Measurements from ENCODE around the gene HEPN1. TPM values are rescaled to one million over a fixed set of nuclear protein-coding genes. Genes with fewer than 3 reads are reported as not detected.

The HEPN1 gene
- total and polyA plus RNA-seq, 2 of the 8 experiments (the other 6 are each of a cell fraction or from before 2014, with no cell fraction given), result not detected

DNA sequence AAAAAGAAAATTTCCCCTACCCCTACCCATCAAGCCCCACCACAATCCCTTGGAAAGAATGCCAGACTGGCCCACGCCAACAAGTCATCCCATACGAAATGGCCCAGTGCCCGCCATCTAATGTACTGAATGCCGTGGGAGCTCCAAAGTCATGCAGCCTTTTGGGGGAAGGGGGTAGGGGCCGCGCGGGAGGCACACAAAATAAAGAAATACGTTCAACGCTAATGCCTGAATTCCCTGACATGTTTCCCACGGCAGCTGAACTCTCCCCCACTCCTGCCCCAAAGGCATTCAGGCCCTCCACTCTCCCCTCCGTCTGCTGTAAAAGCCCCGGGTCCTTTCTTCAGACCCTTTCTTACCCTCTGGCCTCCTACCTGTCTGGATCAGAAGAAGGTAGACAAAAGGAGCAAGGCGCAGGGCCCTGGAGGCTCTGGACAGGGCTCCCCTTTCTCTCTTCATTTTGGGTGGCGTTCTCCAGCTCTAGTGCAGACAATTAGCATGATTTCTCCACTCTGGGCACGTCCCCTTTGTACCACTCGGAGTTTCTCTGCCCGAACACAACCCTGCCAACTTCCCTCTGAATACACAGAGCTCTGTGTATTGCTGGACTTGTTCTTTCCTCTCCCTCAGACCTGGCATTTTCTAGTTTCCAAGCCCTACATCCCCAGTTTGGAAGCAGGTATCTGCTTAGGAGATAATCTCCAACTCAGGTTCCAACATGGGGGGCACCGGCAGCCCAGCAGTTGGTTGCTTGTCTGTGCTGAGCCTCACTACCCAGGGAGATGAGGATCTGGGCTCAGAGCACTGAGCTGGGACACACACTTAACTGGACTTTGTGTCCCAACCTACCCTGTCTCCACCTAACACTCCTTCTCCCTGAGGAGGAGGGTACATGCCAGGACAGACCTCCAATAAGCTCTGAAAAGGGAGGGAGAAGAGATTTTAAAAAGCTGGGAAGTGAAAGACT, 16.8 kb downstream of the HEPN1 start, which contains the start of gene HEPACAM:
Gene HEPACAM, minus strand, starts transcription at position 500 of the 967 bp plus-strand sequence. Its CDS starts 41 bp downstream, at position 459.
- FAIRE-seq (no peak), DNase-seq (ENCODE audit: low read depth in 1 of 2, low spot score in 2 of 2) (no peak)
- H3K79me1 ChIP-seq (ENCODE audit: low read depth, low read length), result no peaks in the 10 kb centered on the region
- H3K4me2 ChIP-seq (ENCODE audit: insufficient read depth in 1 of 2, low read depth in 2 of 2, low read length in 2 of 2), result no peak within 1 kb of the TSS
- H3K4me3 ChIP-seq (ENCODE audit: extremely low read depth in 1 of 4, insufficient read depth in 2 of 4, low read depth in 3 of 4, low read length in 4 of 4), result no peak within 1 kb of the TSS
- no peak within 1 kb of the TSS for H4K8ac ChIP-seq (ENCODE audit: extremely low read depth, insufficient read depth, low read length)
- no peaks in the 10 kb centered on the region; a peak in 3 of 7 replicates for H3K27me3 ChIP-seq (replicated peaks in 1 of 4; ENCODE audit: control insufficient read depth in 3 of 4, extremely low read depth in 1 of 4, insufficient read depth in 3 of 4, low read length in 3 of 4)
- no peaks in the 10 kb centered on the region for H3K9me3 ChIP-seq (ENCODE audit: insufficient read depth in 2 of 2, low read depth in 1 of 2, low read length in 1 of 2)
- no peaks in the 10 kb centered on the region for H4K20me1 ChIP-seq (replicated peaks in 1 of 2; ENCODE audit: control insufficient read depth in 1 of 2, insufficient read depth in 2 of 2, low read length in 2 of 2)
- no peak within 1 kb of the TSS for H4K91ac ChIP-seq (replicated peaks; ENCODE audit: insufficient read length, low read length)
- 0 out of 2 replicates have a peak within 1 kb of the TSS, but pooled peaks have one; percentile 28 for H2BK12ac ChIP-seq (ENCODE audit: low read depth, low read length)
- ChIA-PET CTCF (ENCODE audit: partially characterized antibody) (interaction anchor here (0.5 to 5.8 kb wide), 18 partner anchors 9 to 689 kb away, joined by 3 to 38 read pairs (median 4); partner anchors contain the start of genes CCDC15, CHEK1, HEPN1 and SLC37A2), POLR2A (ENCODE audit: partially characterized antibody) (no interaction called here)
- H2BK20ac ChIP-seq (ENCODE audit: low read length), result no peak within 1 kb of the TSS
- peaks cover 0 to 3% (median 0%) of the 10 kb centered on the region in 4 experiments; a peak in 1 of 7 replicates for H3K4me1 ChIP-seq (replicated peaks in 1 of 4; ENCODE audit: control insufficient read depth in 3 of 4, insufficient read depth in 4 of 4, low read length in 3 of 4)
- no peak within 1 kb of the TSS for H3K14ac ChIP-seq (ENCODE audit: insufficient read length)
- no peak within 1 kb of the TSS for H2BK5ac ChIP-seq (ENCODE audit: low read depth, low read length)
- no peak within 1 kb of the TSS for H2BK15ac ChIP-seq (ENCODE audit: low read length)
- H3K56ac ChIP-seq (replicated peaks; ENCODE audit: insufficient read length, low read depth, low read length), result no peak within 1 kb of the TSS
- no peaks in the 10 kb centered on the region for H3K79me2 ChIP-seq (ENCODE audit: control insufficient read depth in 1 of 2, insufficient read depth in 2 of 2, low read length in 2 of 2)
- H3K9ac ChIP-seq (replicated peaks in 1 of 4; ENCODE audit: extremely low read depth in 1 of 4, low read depth in 3 of 4, low read length in 3 of 4), result no peak within 1 kb of the TSS
- no peak within 1 kb of the TSS for H3K23ac ChIP-seq (ENCODE audit: insufficient read length)
- H2AK5ac ChIP-seq (ENCODE audit: low read depth, low read length), result no peak within 1 kb of the TSS
- H2BK120ac ChIP-seq (replicated peaks; ENCODE audit: low read depth, low read length), result no peak within 1 kb of the TSS
- H3K27ac ChIP-seq (ENCODE audit: low read depth, low read length), result no peak within 1 kb of the TSS
- H4K5ac ChIP-seq (ENCODE audit: insufficient read length, low read depth, low read length), result no peak within 1 kb of the TSS
- H3K23me2 ChIP-seq (ENCODE audit: low read depth, low read length), result no peaks in the 10 kb centered on the region; the same call in 1 of the 2 replicates
- H2AFZ ChIP-seq (ENCODE audit: low read length), result 0 out of 2 replicates have a peak within 1 kb of the TSS, but pooled peaks have one; percentile 34
- 89% methylated on average over 17 of the region's 18 CpGs; no CpG with 5 or more reads in 1 of the 2 experiments for WGBS, 2 experiments (ENCODE audit: extremely low coverage in 1 of 2, insufficient coverage in 1 of 2, insufficient read length in 1 of 2, insufficient replicate concordance in 2 of 2, low coverage in 1 of 2, low lambda C conversion rate in 2 of 2, missing lambda C conversion rate in 1 of 2)
- H3K4ac ChIP-seq (replicated peaks; ENCODE audit: insufficient read length, low read depth, low read length), result no peak within 1 kb of the TSS
- H3K18ac ChIP-seq (ENCODE audit: extremely low read depth, low read length), result no peak within 1 kb of the TSS
- no peaks in the 10 kb centered on the region for H3K36me3 ChIP-seq (ENCODE audit: control insufficient read depth in 2 of 4, insufficient read depth in 4 of 4, low read length in 3 of 4)
- no peak for TF ChIP-seq KDM5A (IDR thresholded peaks at IDR 0.05; ENCODE audit: low read length)
- TF ChIP-seq RAD21 (IDR thresholded peaks at IDR 0.05 in 1 of 2, conservative IDR thresholded peaks at IDR 0.05 in 1 of 2; ENCODE audit: low read depth in 2 of 2, low read length in 2 of 2), result no peak
- no peak for TF ChIP-seq KDM1A (IDR thresholded peaks at IDR 0.05; ENCODE audit: borderline replicate concordance, low read length)
- no peak for TF ChIP-seq TBP (IDR thresholded peaks at IDR 0.05; ENCODE audit: low read depth, low read length)
- TF ChIP-seq HDAC2 (IDR thresholded peaks at IDR 0.05; ENCODE audit: borderline replicate concordance in 1 of 2, low read depth in 2 of 2, low read length in 2 of 2), result no peak
- TF ChIP-seq GABPA (IDR thresholded peaks at IDR 0.05; ENCODE audit: borderline replicate concordance, insufficient read depth, low read length), result no peak
- no peak for TF ChIP-seq PHF8 (conservative IDR thresholded peaks at IDR 0.05; ENCODE audit: low read depth, low read length)
- no peak for TF ChIP-seq CHD2 (IDR thresholded peaks at IDR 0.05; ENCODE audit: low read length)
- TF ChIP-seq MAX (IDR thresholded peaks at IDR 0.05), result no peak
